Measurements from ENCODE around the gene CCAR1. TPM values are rescaled to one million over a fixed set of nuclear protein-coding genes. Genes with fewer than 3 reads are reported as not detected.

CCAR1 gene
- total and polyA plus RNA-seq, 2 of the 13 experiments (the other 11 are each of a cell fraction or from before 2014, with no cell fraction given), result 74.5 to 81.6 TPM

DNA sequence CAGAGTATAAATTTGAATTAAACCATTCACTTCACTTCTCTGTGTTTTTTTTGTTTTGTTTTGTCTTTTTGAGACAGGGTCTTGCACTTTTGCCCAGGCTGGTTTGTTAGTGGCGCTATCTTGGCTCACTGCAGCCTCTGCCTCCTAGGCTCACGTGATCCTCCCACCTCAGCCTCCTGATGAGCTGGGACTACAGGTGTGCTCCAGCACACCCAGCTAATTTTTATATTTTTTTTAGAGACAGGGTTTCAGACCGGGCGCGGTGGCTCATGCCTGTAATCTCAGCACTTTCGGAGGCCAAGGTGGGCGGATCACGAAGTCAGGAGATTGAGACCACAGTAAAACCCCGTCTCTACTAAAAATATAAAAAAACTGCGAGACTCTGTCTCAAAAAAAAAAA is 69.4 kb downstream of the CCAR1 start (continued):
- TF ChIP-seq, protein P1, sequence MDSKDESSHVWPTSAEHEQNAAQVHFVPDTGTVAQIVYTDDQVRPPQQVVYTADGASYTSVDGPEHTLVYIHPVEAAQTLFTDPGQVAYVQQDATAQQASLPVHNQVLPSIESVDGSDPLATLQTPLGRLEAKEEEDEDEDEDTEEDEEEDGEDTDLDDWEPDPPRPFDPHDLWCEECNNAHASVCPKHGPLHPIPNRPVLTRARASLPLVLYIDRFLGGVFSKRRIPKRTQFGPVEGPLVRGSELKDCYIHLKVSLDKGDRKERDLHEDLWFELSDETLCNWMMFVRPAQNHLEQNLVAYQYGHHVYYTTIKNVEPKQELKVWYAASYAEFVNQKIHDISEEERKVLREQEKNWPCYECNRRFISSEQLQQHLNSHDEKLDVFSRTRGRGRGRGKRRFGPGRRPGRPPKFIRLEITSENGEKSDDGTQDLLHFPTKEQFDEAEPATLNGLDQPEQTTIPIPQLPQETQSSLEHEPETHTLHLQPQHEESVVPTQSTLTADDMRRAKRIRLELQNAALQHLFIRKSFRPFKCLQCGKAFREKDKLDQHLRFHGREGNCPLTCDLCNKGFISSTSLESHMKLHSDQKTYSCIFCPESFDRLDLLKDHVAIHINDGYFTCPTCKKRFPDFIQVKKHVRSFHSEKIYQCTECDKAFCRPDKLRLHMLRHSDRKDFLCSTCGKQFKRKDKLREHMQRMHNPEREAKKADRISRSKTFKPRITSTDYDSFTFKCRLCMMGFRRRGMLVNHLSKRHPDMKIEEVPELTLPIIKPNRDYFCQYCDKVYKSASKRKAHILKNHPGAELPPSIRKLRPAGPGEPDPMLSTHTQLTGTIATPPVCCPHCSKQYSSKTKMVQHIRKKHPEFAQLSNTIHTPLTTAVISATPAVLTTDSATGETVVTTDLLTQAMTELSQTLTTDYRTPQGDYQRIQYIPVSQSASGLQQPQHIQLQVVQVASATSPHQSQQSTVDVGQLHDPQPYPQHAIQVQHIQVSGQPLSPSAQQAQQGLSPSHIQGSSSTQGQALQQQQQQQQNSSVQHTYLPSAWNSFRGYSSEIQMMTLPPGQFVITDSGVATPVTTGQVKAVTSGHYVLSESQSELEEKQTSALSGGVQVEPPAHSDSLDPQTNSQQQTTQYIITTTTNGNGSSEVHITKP (CRISPR knock-in tag; IDR thresholded peaks at IDR 0.05; ENCODE audit: low read depth), result no peak
- no peak for TF ChIP-seq BORCS8-MEF2B (CRISPR knock-in tag; IDR thresholded peaks at IDR 0.05)
- TF ChIP-seq KMT2A (CRISPR knock-in tag; IDR thresholded peaks at IDR 0.05), result no peak
- TF ChIP-seq, protein P2, sequence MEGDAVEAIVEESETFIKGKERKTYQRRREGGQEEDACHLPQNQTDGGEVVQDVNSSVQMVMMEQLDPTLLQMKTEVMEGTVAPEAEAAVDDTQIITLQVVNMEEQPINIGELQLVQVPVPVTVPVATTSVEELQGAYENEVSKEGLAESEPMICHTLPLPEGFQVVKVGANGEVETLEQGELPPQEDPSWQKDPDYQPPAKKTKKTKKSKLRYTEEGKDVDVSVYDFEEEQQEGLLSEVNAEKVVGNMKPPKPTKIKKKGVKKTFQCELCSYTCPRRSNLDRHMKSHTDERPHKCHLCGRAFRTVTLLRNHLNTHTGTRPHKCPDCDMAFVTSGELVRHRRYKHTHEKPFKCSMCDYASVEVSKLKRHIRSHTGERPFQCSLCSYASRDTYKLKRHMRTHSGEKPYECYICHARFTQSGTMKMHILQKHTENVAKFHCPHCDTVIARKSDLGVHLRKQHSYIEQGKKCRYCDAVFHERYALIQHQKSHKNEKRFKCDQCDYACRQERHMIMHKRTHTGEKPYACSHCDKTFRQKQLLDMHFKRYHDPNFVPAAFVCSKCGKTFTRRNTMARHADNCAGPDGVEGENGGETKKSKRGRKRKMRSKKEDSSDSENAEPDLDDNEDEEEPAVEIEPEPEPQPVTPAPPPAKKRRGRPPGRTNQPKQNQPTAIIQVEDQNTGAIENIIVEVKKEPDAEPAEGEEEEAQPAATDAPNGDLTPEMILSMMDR (CRISPR knock-in tag; IDR thresholded peaks at IDR 0.05), result no peak
- TF ChIP-seq, protein P3, sequence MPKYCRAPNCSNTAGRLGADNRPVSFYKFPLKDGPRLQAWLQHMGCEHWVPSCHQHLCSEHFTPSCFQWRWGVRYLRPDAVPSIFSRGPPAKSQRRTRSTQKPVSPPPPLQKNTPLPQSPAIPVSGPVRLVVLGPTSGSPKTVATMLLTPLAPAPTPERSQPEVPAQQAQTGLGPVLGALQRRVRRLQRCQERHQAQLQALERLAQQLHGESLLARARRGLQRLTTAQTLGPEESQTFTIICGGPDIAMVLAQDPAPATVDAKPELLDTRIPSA (CRISPR knock-in tag; IDR thresholded peaks at IDR 0.05; ENCODE audit: borderline replicate concordance), result no peak
- TF ChIP-seq ZNF605 (CRISPR knock-in tag; IDR thresholded peaks at IDR 0.05), result no peak
- TF ChIP-seq, protein P4, sequence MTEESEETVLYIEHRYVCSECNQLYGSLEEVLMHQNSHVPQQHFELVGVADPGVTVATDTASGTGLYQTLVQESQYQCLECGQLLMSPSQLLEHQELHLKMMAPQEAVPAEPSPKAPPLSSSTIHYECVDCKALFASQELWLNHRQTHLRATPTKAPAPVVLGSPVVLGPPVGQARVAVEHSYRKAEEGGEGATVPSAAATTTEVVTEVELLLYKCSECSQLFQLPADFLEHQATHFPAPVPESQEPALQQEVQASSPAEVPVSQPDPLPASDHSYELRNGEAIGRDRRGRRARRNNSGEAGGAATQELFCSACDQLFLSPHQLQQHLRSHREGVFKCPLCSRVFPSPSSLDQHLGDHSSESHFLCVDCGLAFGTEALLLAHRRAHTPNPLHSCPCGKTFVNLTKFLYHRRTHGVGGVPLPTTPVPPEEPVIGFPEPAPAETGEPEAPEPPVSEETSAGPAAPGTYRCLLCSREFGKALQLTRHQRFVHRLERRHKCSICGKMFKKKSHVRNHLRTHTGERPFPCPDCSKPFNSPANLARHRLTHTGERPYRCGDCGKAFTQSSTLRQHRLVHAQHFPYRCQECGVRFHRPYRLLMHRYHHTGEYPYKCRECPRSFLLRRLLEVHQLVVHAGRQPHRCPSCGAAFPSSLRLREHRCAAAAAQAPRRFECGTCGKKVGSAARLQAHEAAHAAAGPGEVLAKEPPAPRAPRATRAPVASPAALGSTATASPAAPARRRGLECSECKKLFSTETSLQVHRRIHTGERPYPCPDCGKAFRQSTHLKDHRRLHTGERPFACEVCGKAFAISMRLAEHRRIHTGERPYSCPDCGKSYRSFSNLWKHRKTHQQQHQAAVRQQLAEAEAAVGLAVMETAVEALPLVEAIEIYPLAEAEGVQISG (CRISPR knock-in tag; IDR thresholded peaks at IDR 0.05), result no peak

Measured in HepG2 (cell line).